DND-41 (cell line): ENCODE data around the gene RSF1.

ENCODE experiments used
- EZH2 ChIP-seq: IDR thresholded peaks from 3 replicates; pipeline ENCODE4 v1.6.1; 2012; ENCODE audit warnings: borderline replicate concordance, low read depth, mild to moderate bottlenecking, moderate library complexity, low read length, inconsistent platforms; ENCODE audit not compliant: severe bottlenecking
- TF ChIP-seq, protein P1 (sequence below): IDR thresholded peaks from 2 replicates; pipeline ENCODE4 v1.5.1; 2012; ENCODE audit warnings: borderline replicate concordance, low read length, moderate library complexity, mild to moderate bottlenecking; ENCODE audit not compliant: poor library complexity, severe bottlenecking; ENCODE audit errors: extremely low read depth

DNA sequence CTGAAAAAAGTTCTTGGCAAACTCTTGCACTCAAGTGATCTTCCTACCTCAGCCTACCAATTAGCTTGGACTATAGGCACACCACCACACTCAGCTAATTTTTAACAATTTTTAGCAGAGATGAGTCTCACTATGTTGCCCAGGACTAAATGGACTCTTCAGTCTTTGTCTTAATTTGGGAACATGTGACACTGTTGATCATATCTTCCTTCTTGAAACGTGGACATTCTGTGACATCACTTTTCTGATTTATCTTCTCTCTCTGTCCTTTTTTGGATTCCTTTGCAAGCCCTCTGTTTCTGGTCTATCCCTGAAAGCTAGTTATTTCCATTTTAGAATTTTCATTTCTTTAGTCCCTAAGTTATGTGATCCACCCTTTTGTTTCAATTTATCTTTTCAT is 42.0 kb downstream of the RSF1 start:
- TF ChIP-seq, protein P1, sequence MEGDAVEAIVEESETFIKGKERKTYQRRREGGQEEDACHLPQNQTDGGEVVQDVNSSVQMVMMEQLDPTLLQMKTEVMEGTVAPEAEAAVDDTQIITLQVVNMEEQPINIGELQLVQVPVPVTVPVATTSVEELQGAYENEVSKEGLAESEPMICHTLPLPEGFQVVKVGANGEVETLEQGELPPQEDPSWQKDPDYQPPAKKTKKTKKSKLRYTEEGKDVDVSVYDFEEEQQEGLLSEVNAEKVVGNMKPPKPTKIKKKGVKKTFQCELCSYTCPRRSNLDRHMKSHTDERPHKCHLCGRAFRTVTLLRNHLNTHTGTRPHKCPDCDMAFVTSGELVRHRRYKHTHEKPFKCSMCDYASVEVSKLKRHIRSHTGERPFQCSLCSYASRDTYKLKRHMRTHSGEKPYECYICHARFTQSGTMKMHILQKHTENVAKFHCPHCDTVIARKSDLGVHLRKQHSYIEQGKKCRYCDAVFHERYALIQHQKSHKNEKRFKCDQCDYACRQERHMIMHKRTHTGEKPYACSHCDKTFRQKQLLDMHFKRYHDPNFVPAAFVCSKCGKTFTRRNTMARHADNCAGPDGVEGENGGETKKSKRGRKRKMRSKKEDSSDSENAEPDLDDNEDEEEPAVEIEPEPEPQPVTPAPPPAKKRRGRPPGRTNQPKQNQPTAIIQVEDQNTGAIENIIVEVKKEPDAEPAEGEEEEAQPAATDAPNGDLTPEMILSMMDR = no peak
- TF ChIP-seq EZH2 = no peak
